ENCODE results near the gene NPTX1.
"Not testable (repeated sequence)": the region's sequence is repeated elsewhere in the genome, so short reads cannot be mapped to it uniquely, and the experiment has no call there.

The NPTX1 gene

DNA sequence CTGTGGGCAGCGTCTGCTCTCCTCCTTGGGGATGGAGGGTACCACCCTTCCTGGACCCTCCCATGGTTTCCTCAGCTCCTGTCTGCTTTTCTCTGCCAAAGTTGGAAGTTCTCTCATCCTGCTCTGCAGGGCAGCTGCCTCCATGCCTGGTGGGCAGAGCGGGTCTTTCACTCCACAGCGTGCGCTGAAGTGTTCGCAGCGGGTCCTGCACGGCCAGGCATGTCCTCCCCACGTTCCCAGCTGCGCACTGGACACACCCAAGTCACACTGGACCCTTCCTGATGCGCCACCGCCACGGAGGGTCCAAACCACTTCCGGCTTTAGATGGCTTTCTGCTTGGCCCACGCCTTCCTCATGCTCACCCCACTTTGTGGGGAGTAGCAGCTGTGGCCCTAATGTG is 33.7 kb upstream of the NPTX1 start:
- DNase-seq (ENCODE audit: low read depth, low spot score) = no peak
- H3K4me3 ChIP-seq (ENCODE audit: insufficient read length, low read depth) = no peak overlapping the region
- H3K36me3 ChIP-seq (ENCODE audit: insufficient read depth, insufficient read length, low read length) = no peaks in the 10 kb centered on the region
- no peaks in the 10 kb centered on the region for H3K9me3 ChIP-seq (ENCODE audit: insufficient read depth, low read length)
- no peak overlapping the region for H3K9ac ChIP-seq (ENCODE audit: insufficient read length, low read depth)
- peaks cover 4% of the 10 kb centered on the region for H3K4me1 ChIP-seq (ENCODE audit: insufficient read depth, insufficient read length)
- no peak for TF ChIP-seq YY1 (IDR thresholded peaks at IDR 0.05; ENCODE audit: insufficient read depth, insufficient read length)
- no peak for TF ChIP-seq ZNF274 (IDR thresholded peaks at IDR 0.05; ENCODE audit: low read depth, low read length)
- TF ChIP-seq SUZ12 (IDR thresholded peaks at IDR 0.05; ENCODE audit: extremely low read depth, insufficient read depth, insufficient read length) = no peak
- H3K27me3 ChIP-seq (ENCODE audit: insufficient read depth, insufficient read length) = peaks cover 17% of the 10 kb centered on the region

DNA sequence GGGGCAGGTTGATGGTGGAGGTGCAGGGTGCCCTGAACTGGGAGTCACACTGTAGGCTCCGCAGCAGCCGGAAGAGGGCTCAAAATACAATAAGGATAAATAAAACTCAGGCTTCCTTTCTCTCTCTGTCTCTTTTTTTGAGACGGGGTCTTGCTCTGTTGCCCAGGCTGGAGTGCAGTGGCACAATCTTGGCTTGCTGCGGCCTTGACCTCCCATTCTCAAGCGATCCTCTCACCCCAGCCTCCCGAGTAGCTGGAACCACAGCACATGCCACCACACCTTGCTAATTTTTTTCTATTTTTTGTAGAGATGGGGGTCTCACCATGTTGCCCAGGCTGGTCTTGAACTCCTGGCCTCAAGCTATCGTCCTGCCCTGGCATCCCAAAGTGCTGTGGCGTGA is 32.9 kb upstream of the NPTX1 start:
- TF ChIP-seq YY1 (IDR thresholded peaks at IDR 0.05; ENCODE audit: insufficient read depth, insufficient read length) = no peak
- no peak for TF ChIP-seq SUZ12 (IDR thresholded peaks at IDR 0.05; ENCODE audit: extremely low read depth, insufficient read depth, insufficient read length)
- no peak for TF ChIP-seq ZNF274 (IDR thresholded peaks at IDR 0.05; ENCODE audit: low read depth, low read length)
- no peaks in the 10 kb centered on the region for H3K9me3 ChIP-seq (ENCODE audit: insufficient read depth, low read length)
- peaks cover 4% of the 10 kb centered on the region for H3K4me1 ChIP-seq (ENCODE audit: insufficient read depth, insufficient read length)
- H3K27me3 ChIP-seq (ENCODE audit: insufficient read depth, insufficient read length) = peaks cover 22% of the 10 kb centered on the region
- H3K36me3 ChIP-seq (ENCODE audit: insufficient read depth, insufficient read length, low read length) = no peaks in the 10 kb centered on the region
- H3K9ac ChIP-seq (ENCODE audit: insufficient read length, low read depth) = no peak overlapping the region
- H3K4me3 ChIP-seq (ENCODE audit: insufficient read length, low read depth) = no peak overlapping the region
- DNase-seq (ENCODE audit: low read depth, low spot score) = no peak

DNA sequence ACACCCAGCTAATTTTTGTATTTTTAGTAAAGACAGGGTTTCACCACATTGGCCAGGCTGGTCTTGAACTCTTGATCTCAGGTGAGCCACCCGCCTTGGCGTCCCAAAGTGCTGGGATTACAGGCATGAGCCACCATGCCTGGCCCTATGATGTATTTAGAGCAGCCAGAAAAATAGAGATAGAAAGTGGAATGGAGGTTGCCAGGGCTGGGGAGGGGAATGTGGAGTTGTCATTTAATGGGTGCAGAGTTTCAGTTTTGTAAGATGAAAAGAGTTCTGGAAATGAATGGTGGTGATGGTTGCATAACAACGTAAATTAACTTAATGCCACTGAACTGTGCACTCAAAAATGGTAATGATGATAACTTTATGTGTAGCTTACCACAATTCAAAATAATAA is 31.6 kb upstream of the NPTX1 start:
- no peaks in the 10 kb centered on the region for H3K36me3 ChIP-seq (ENCODE audit: insufficient read depth, insufficient read length, low read length)
- no peak for TF ChIP-seq ZNF274 (IDR thresholded peaks at IDR 0.05; ENCODE audit: low read depth, low read length)
- TF ChIP-seq YY1 (IDR thresholded peaks at IDR 0.05; ENCODE audit: insufficient read depth, insufficient read length) = no peak
- TF ChIP-seq SUZ12 (IDR thresholded peaks at IDR 0.05; ENCODE audit: extremely low read depth, insufficient read depth, insufficient read length) = no peak
- H3K27me3 ChIP-seq (ENCODE audit: insufficient read depth, insufficient read length) = peaks cover 29% of the 10 kb centered on the region
- H3K4me1 ChIP-seq (ENCODE audit: insufficient read depth, insufficient read length) = no peaks in the 10 kb centered on the region
- H3K4me3 ChIP-seq (ENCODE audit: insufficient read length, low read depth) = no peak overlapping the region
- H3K9ac ChIP-seq (ENCODE audit: insufficient read length, low read depth) = no peak overlapping the region
- DNase-seq (ENCODE audit: low read depth, low spot score) = no peak
- no peaks in the 10 kb centered on the region for H3K9me3 ChIP-seq (ENCODE audit: insufficient read depth, low read length)

DNA sequence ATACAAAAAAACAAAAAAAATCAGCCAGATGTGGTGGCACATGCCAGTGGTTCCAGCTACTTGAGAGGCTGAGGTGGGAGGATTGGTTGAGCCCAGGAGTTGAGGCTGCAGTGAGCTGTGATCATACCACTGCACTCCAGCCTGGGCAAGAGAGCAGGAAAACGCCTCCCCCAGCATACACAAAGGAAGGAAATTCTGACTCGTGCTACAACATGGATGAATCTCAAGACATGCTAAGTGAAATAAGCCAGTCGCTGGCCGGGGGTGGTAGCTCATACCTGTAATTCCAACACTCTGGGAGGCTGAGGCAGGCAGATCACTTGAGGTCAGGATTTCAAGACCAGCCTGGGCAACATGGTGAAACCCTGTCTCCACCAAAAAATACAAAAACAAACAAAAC is 30.8 kb upstream of the NPTX1 start:
- DNase-seq (ENCODE audit: low read depth, low spot score); H3K9me3 ChIP-seq (ENCODE audit: insufficient read depth, low read length); H3K4me3 ChIP-seq (ENCODE audit: insufficient read length, low read depth); H3K36me3 ChIP-seq (ENCODE audit: insufficient read depth, insufficient read length, low read length); H3K9ac ChIP-seq (ENCODE audit: insufficient read length, low read depth); H3K4me1 ChIP-seq (ENCODE audit: insufficient read depth, insufficient read length): not testable (repeated sequence)
- peaks cover 32% of the 10 kb centered on the region for H3K27me3 ChIP-seq (ENCODE audit: insufficient read depth, insufficient read length)

DNA sequence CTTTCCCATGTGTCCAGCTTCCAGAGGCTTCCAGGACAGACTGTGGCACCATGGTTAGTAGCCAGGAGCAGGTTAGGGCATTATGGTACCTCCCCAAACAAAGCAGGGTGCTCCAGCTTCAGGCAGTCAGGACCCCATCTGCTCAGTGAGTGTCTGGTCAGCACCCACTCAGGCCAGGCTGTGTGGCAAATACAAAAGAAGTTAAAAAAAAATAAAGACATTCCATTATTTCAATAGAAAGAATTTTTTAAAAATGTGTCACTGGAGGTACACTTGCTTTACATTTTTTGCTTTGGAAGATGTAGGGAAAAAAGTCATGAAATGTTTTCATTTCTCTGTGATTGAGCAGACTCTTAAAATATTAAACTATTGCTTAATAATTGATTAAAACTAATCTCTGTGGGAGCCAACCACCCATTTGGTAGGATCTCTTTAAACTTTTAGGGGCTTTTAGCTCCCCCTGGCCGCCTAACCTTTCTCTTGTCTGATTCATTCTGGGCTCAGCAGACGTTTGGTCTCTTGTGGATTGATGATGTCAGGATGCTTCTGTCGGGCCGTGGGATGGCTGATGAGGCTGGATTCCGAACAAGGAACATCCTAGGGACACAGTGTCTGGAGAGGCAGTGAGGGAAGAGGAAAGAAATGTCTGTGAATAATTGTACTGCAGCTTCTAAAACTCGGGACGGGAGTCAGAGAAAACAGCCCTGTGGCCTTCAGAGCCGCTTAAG is 28.4 kb upstream of the NPTX1 start:
- Histone ChIP-seq H3K4me3 (ENCODE audit: insufficient read length, low read depth) (no peak overlapping the region), H3K27me3 (ENCODE audit: insufficient read depth, insufficient read length) (peaks cover 21% of the 10 kb centered on the region), H3K9me3 (ENCODE audit: insufficient read depth, low read length) (no peaks in the 10 kb centered on the region), H3K4me1 (ENCODE audit: insufficient read depth, insufficient read length) (peaks cover 9% of the 10 kb centered on the region), H3K9ac (ENCODE audit: insufficient read length, low read depth) (no peak overlapping the region), H3K36me3 (ENCODE audit: insufficient read depth, insufficient read length, low read length) (no peaks in the 10 kb centered on the region)
- TF ChIP-seq YY1 (IDR thresholded peaks at IDR 0.05; ENCODE audit: insufficient read depth, insufficient read length) (no peak), SUZ12 (IDR thresholded peaks at IDR 0.05; ENCODE audit: extremely low read depth, insufficient read depth, insufficient read length) (no peak), ZNF274 (IDR thresholded peaks at IDR 0.05; ENCODE audit: low read depth, low read length) (no peak)
- DNase-seq (ENCODE audit: low read depth, low spot score) = no peak

DNA sequence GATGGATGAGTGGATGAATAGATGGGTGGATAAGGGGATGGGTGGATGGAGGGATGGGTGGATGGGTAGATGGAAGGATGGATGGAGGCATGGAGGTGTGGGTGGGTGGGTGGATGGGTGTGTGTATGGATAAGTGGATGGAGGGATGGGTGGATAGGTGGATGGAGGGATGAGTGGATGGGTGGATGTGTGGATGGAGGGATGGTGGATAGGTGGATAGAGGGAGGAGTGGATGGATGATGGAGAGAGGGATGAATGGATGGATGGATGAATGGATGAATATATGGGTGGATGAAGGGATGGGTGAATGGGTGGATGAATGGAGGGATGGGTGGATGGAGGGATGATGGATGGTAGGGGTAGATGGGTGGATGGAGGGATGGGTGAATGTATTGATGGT is 27.5 kb upstream of the NPTX1 start:
- Histone ChIP-seq H3K4me3 (ENCODE audit: insufficient read length, low read depth) (no peak overlapping the region), H3K27me3 (ENCODE audit: insufficient read depth, insufficient read length) (peaks cover 19% of the 10 kb centered on the region), H3K4me1 (ENCODE audit: insufficient read depth, insufficient read length) (peaks cover 15% of the 10 kb centered on the region), H3K36me3 (ENCODE audit: insufficient read depth, insufficient read length, low read length) (no peaks in the 10 kb centered on the region), H3K9me3 (ENCODE audit: insufficient read depth, low read length) (no peaks in the 10 kb centered on the region), H3K9ac (ENCODE audit: insufficient read length, low read depth) (no peak overlapping the region)
- DNase-seq (ENCODE audit: low read depth, low spot score) = no peak
- TF ChIP-seq YY1 (IDR thresholded peaks at IDR 0.05; ENCODE audit: insufficient read depth, insufficient read length) = no peak
- TF ChIP-seq SUZ12 (IDR thresholded peaks at IDR 0.05; ENCODE audit: extremely low read depth, insufficient read depth, insufficient read length) = no peak
- no peak for TF ChIP-seq ZNF274 (IDR thresholded peaks at IDR 0.05; ENCODE audit: low read depth, low read length)

DNA sequence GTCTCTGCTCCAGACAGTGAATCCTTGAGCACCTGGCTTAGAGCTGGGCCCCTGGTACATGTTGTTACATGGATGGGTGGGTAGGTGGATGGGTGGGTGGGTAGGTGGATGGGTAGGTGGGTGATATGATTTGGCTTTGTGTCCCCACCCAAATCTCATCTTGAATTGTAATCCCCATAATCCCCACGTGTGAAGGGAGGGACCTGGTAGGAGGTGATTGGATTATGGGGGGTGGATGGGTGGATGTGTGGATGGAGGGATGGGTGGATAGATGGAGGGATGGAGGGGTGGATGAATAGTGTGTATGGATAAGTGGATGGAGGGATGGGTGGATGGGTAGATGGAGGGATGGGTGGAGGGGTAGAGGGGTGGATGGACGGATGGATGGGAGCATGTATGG is 26.6 kb upstream of the NPTX1 start:
- H3K36me3 ChIP-seq (ENCODE audit: insufficient read depth, insufficient read length, low read length) = no peaks in the 10 kb centered on the region
- TF ChIP-seq ZNF274 (IDR thresholded peaks at IDR 0.05; ENCODE audit: low read depth, low read length) (no peak), SUZ12 (IDR thresholded peaks at IDR 0.05; ENCODE audit: extremely low read depth, insufficient read depth, insufficient read length) (no peak), YY1 (IDR thresholded peaks at IDR 0.05; ENCODE audit: insufficient read depth, insufficient read length) (no peak)

More for the DNA sequence above, 26.6 kb upstream of the NPTX1 start:
- peaks cover 19% of the 10 kb centered on the region for H3K27me3 ChIP-seq (ENCODE audit: insufficient read depth, insufficient read length)
- no peak overlapping the region for H3K4me3 ChIP-seq (ENCODE audit: insufficient read length, low read depth)
- no peak for DNase-seq (ENCODE audit: low read depth, low spot score)
- H3K4me1 ChIP-seq (ENCODE audit: insufficient read depth, insufficient read length) = peaks cover 20% of the 10 kb centered on the region
- H3K9ac ChIP-seq (ENCODE audit: insufficient read length, low read depth) = no peak overlapping the region
- no peaks in the 10 kb centered on the region for H3K9me3 ChIP-seq (ENCODE audit: insufficient read depth, low read length)

Measured in NT2/D1 (cell line).